Measurements from ENCODE around the gene DDX10.

DDX10 gene

GRCh38 chr11:108975026-108975425 lies 310.2 kb downstream of the DDX10 start:
- no peak overlapping the region for H3K27ac ChIP-seq

GRCh38 chr11:108975641-108976071 lies 310.8 kb downstream of the DDX10 start:
- TF ChIP-seq CTCF (conservative IDR thresholded peaks at IDR 0.05) (no peak), ZFX (IDR thresholded peaks at IDR 0.05) (no peak)
- H3K27ac ChIP-seq = no peak overlapping the region

More at GRCh38 chr11:108975026-108975425, 310.2 kb downstream of the DDX10 start:
- no peak for TF ChIP-seq CTCF (conservative IDR thresholded peaks at IDR 0.05)
- no peak for TF ChIP-seq ZFX (IDR thresholded peaks at IDR 0.05)

DNA sequence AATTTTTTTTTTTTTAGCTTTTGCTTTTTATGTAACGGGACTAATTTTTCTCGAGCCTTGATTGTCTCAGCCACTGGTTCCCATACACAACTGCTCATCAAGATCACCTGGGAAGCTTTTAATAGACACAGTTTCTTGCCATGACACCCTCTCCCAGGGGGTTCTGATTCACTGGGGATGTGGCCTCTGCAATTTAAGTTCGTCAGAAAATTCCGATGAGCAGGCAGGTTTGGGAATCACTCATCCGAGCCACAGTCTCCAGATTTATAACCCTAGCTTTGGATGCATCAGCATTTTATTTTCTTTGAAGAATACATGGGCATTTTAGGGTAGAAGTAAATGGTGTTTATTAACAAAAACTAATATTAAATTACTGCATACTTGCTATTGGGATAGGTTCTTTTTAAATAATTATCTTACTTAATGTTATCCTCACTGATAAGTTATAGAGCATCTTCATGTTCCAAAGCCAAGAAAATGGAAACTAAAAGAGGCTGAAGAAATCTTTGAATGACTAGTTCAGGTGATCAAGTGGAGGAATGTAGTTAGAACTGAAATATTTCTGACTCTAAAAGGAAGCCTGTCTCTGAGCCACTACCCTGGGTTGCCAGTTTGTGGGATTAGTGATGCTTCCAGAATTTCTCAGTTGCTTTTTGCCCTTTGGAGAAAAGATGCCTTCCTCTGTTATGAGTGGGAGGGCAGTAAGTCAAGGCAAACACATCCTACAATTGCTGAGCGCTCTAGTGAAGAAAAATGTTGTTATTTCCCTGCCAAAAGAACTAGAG lies 319.0 kb downstream of the DDX10 start:
- no peak overlapping the region for H3K27ac ChIP-seq
- TF ChIP-seq CTCF (conservative IDR thresholded peaks at IDR 0.05) (no peak), ZFX (IDR thresholded peaks at IDR 0.05) (no peak)

- no peak for TF ChIP-seq ZFX (IDR thresholded peaks at IDR 0.05)
- TF ChIP-seq CTCF (conservative IDR thresholded peaks at IDR 0.05) = no peak
- H3K27ac ChIP-seq = no peak overlapping the region
These were observed 319.7 kb downstream of the DDX10 start for GRCh38 chr11:108984523-108984922.

GRCh38 chr11:108985236-108985944 lies 320.5 kb downstream of the DDX10 start:
- TF ChIP-seq CTCF (conservative IDR thresholded peaks at IDR 0.05) (no peak), ZFX (IDR thresholded peaks at IDR 0.05) (no peak)

DNA sequence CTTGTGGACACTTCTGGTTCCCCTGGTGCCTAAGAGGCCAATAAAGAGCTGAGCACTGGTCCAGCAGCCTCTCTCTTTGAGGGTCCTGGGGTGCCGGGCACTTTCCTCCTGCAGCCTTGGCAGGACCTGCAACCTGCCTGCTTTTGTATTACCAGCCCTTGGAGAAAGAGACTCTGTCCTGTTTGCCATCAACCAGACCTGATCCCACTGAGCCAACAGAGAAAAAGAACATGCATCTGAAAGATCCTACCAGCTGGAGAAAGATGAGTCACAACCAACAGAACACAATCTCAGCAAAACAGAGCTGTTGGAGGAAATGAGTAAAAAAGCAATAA lies 321.0 kb downstream of the DDX10 start:
- TF ChIP-seq CTCF (conservative IDR thresholded peaks at IDR 0.05) (no peak), ZFX (IDR thresholded peaks at IDR 0.05) (no peak)
- H3K27ac ChIP-seq = no peak overlapping the region

More at GRCh38 chr11:108985236-108985944, 320.5 kb downstream of the DDX10 start:
- H3K27ac ChIP-seq = no peak overlapping the region
